UCSD-AML1 (cell line): Measurements from ENCODE around the gene COL16A1.
A peak's percentile ranks its signal among the peaks of the same experiment; 100 is the strongest.
"Not testable (repeated sequence)": the region's sequence is repeated elsewhere in the genome, so short reads cannot be mapped to it uniquely, and the experiment has no call there.

Experiments used
- DNase-seq: peaks from one replicate; lab custom pipeline; 2025; ENCODE audit not compliant: unreplicated experiment; lab: John Stamatoyannopoulos, UW

Gene COL16A1

DNA sequence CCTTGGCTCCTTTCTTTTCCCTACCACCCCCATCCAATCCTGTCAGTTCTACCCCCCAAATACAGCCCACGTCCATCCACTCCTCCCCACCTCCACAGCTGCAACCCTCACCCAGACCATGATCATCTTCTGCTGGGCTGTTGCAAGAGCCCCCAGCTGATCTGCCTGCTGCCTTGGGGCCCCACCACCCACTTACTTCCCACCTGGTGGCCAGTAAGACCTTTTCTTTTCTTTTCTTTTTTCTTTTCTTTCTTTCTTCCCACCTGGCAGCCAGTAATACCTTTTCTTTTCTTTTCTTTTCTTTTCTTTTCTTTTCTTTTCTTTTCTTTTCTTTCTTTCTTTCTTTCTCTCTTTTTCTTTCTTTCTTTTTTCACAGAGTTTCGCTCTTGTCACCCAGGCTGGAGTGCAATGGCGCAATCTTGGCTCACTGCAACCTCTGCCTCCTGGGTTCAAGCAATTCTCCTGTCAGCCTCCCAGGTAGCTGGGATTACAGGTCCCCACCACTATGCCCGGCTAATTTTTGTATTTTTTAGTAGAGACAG is 3.3 kb upstream of the COL16A1 start:
- not testable (repeated sequence) for DNase-seq

DNA sequence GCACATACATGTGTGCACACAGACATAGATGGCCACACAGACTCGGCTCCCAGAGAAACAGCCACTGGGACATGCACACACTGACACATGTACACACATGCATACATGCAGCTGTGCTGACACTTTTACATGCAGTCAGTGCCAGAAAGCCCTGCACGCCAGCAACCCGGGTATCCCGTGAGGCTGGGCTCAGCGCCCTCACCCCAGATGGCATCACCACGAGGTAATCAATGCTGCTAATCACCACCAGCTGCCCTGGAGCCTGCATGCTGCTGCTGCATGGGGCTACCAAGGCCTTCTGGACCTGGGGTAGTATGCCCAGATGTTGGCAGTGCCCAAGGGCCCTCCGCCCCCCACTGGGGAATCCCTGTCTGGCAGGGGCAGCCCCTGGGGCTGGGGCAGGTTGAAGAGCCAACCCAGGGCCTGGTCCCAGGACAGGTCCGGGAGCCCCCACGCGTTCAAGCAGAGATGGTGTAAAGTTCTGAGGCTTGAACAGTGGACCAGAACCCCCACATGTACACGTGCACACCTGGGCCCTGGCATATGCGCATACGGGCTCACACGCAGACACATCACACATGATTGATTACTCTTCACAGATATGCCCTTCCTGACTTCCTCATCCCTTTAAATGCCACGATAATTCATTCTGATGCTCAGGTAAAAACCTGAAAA is 2.7 kb upstream of the COL16A1 start:
- no peak for DNase-seq

DNA sequence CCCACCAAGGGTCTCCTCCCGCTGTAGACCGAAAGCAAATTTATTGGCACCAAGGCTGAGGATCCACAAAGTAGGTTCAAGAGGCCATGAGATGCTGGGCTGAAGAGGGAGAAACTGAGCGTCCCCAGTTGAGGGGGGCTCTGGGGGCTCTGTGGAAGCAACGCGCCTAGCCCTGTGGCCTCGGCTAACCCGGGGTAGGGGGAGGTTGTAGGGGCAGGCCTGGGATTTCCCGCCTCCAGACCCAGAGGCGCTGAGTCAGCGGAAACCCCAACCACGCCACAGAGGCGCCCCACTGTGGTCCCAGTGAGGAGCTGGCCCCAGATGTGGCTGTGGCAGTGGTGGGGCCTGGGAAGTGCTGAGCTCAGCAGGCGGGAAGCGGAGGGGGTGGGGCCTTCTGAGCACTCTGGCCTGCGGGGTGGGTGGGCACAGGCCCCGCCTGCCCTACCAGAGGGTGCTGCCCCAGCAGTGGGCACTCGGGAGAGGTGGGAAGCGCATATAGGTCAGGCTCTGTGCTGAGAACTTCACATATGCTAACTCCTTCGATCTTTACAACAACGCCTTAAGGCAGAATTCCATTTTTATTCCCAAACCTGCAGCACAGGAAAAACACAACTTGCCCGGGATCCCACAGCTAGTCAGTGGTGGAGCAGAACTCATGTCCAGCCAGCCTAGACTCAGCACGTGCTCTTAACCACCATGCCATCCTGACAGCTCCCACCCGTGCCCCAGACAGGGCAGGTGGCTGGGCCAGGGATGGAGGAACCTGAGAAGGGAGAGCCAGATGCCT is 1.5 kb upstream of the COL16A1 start:
- DNase-seq: peak; percentile 69

DNA sequence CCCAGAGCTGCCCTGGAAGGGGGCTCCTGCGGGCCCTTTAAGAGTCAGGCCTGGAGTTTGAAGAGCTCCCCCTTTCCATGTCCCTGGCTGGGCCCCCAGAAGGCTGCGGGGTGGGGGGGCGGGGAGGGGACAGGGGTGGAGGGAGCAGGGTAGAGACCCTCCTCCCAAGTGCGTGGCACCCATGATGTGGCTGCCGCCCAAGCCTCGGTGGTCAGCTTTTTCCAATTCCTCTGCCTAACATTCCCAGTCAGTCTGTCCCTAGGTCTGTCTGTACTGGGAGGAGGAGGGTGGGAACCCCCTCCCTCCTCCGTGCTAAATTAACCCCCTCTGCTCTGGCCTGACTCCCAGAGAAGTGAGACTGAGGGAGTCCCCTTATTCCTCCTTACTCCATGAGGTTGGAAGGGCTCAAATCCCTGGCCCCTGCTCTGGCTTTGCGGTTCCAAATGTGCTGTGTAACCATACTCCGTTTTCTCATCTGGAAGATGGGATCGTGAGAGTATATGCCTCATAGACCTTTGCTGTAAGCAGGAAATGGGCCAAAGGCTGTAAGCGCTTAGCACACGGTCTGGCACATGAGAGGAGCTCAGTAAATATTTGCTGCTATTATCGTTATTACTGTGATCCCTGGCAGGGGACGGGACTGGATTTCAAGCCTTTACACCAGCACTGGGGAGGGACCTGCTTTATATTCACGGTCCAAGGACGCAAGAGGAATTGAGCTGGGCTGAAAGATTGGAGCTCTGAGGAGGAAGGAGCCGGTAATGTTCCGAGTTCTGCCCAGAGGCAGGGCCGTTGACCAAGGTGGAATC is 658 bp upstream of the COL16A1 start:
- DNase-seq: no peak

DNA sequence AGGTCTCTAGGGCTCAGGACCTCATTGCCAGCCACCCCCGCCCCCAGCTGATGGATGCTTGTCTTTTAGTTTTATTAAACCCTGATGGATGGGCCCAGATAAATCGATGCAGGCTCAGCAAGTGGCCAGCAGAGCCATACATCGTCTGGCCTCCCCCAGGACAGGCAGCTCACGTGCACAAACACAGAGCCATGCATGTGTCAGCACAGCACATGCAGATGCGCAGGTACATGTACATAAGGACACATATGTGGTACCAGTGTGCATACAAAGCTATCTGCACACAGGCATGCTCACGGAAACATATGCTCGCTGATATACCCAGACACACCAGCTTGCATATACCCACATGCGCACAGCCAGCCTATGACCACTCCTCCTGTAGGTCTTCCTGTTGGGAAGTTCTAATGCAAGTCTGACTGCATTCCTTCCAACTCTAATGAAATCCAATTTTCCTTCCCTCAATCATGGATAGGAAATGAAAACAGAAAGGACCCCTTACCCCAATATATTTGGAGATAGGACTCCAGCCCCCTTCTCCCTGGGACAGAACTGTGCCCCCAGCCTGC is 897 bp downstream of the COL16A1 start:
- DNase-seq: no peak

DNA sequence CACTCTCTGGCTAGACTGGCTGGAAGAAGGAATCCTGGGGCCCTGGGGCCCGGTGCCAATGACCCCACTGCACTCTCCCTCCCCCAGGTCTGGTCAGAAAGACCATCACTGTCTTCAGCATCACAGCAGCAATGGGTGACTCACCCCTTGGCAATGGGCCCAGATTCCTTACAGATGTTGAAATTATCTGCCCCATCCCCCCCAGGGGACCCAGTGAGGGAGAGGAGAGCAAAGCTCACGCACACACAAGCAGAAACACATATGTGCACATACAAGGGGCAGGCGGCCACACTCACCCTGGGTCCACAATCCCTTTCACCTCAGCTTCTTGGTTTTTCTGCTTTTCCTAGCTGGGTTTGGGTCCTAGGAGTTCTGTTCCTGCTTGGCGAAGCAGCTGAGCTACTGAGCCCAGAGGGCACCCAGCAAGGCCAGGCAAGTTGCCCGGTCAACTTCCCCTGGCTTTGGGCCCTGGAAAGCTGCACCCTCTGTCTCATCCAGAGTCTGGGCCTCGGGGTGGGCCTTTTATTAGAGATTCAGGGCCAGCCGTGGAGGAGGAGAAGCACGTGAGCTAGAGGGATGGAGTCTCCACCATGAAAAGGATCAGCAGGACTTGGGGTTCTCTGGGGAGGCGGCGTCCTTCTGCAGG is 2.6 kb downstream of the COL16A1 start:
- DNase-seq: no peak

DNA sequence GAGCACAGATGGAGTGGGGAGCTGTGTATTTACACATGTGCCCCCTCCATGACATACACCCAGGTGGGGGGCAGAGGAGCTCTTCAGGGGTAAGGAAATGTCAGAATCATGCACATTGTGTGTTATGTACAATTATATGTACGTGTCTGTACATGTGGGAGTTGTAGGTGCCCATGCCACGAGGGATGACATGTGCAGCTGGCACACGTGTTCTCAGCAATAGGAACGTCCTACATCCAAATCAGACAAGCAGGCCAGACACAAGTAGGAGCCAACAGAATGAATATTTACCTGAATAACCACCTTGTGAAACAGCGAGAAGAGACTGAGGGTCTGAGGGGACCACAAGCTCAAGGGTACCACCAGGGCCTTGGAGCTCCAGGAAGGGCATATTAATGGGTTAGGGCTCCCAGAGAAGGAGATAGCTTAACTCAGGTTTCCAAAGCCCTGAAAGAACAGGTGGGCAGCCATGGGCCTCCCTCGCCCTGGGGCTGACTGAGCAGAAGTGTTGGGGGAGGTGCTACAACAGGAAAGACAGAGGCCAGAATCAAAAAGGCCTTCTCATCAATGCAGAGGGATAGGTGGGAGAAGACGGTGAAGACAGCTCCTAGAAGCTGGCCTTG is 3.2 kb downstream of the COL16A1 start:
- DNase-seq: no peak

DNA sequence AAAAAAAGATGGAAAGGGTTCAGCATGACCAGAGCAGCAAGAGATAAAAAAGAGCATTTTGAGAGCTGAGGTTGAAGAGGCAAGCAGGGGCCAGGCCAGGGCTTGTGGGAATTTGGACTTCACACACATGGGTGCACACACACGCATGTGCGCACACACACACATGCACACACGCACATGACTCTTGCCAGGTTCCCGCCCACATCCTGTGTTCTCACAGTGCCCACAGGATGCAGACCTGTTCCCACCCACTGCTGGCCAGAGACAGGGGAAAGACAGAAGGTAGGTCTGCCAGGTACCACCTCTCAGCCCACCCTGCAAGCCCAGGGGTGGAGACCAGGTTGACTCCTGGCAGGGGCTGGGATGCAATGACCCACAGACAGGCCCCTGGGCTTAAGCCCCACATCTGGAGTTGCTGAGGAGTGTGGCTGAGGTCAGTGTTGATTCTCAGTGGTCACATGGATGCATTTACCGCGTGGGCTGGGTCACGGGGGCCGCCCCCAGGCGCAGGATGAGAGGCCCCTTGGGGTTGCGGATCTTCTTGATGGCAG is 4.4 kb downstream of the COL16A1 start:
- DNase-seq: peak; percentile 14

DNA sequence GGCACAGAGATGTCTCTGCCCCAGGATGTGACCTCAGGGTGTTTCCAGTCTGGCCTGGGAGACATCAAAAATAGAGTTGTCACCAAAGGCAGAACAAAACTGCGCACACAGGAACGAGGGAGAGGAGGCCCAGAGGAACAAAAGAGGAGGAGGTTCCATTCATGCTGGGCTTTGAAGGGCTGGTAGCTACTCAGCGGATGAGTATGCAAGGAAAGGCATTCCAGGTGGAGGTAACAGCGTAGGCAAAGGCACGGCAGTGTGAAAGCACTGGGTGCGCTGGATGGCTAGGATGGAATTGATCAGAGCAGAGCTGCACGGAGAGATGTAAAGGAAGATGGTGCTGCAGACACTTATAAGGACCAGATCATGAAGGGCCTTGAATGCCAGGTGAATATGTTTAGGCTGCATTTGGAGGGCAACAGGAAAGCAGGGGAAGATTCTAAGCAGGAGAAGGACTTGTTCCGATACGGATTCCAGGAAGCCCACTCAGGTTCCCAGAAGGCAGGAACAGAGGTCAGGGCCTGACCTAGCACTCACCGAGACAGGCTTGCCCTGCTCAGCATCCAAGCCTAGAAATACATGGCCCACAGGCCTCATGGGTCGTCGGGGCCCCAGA is 6.3 kb downstream of the COL16A1 start:
- DNase-seq: no peak

DNA sequence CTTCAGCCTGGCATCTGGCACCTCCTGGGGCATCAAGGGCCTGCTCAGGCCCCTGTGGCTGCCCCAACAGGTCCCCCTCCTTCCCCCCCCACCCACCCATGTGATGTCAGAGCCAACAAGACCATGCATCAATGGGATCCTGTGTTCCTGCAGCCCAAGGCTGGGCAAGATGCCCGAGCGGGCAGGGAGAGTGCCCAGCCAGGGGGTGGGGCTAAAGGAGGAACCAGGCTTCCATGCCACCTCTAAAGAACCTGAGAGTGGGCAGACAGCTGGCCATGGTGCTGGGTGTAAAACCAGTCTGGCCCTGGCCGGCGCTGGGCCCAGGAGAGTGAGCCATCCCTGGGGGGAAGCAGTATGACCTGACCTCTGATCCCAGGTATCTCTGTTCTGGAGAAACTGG is 7.6 kb downstream of the COL16A1 start:
- DNase-seq: no peak

DNA sequence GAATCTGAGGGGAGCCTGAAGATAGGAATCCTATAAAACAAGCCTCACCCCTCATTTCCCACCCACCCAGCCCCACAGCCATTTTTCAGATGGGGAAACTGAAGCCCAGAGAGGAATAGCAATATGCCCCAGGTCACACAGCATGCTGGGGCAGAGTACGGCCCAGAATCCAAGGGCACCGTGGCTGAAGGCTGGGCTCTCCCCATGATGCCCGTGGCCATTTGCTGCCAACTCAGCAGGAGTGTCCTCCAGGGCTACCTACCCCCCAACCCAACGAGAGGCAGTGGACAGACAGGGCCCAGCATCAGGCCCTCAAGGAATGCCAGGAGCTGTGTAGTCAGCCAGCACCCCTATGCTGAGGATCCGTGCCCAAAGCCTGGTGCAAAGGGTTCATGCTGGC is 8.5 kb downstream of the COL16A1 start:
- DNase-seq: no peak

DNA sequence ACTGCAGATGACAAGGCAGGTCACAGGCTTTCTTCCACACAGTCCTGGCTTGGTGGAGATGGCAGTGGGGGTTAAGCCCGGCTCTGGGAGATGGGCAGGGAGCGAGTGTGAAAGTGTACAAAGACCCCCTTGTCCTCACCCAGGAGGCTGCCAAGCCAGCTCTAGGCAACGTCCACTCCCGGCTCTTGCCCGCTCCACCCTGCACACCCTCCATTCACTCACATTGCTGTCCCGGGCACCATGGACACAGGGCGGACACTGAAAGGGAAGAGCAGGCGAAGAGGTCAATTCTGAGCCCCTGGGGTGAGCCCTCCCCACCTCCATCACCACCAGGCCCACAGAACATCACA is 8.9 kb downstream of the COL16A1 start:
- no peak for DNase-seq

DNA sequence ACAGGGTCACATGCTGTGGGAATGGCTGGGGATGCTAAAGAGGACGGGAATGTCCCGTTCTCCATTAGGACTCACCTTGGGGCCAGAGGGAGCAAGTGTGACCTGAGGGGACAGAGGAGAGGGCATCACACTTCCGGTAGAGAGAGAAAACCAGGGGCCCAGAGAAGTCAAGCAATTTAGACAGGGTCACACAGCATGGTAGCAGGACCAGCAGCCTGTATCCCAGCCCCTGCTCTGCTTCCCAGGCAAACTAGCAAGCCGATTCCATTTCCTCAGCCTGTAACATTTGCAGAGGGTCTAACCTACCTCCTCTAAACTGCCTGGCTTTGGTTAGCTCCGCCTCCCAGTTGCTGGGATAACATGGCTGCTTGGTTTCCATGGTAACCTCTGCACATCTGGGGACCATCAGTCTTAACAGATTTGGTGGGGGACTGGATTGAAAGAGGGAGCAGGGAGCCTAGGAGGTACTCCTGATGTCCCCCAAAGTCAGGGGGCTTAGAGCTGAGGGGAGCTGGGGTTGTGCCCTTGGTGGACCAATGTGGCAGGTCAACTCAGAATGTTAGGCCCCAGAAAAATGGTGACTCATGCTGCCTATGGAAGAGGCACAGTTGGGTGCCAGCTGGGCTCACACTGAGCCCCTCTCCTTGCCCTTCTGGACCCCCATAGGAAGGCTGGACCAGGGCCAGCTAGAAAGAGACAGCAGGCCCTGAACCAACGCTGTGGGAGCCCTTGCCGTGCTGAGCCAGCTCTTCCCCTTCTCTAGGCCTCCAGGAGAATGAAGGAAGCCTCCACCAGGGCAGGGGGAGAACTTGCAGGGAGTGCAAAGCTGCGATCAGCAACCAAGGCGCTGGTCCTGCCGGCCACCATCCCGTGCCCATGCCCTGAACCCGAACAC is 9.5 kb downstream of the COL16A1 start:
- no peak for DNase-seq

DNA sequence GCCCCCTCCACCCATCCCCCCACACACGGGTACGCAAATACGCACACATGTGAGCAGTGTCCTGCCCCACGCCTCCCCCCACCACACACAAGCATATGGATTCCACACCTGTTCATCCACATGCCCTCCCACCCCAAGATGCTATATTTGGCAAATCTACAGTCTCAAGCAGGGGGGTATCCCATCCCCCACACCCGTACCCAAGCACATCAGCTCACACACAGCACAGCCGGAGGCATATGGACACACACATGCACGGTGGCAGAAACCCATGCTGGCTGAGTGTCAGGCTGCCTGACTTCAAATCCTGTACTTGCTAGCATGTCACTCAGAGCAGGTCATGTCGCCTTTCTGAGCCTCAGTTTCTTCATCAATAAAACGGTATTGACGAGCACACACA is 10.6 kb downstream of the COL16A1 start:
- no peak for DNase-seq

DNA sequence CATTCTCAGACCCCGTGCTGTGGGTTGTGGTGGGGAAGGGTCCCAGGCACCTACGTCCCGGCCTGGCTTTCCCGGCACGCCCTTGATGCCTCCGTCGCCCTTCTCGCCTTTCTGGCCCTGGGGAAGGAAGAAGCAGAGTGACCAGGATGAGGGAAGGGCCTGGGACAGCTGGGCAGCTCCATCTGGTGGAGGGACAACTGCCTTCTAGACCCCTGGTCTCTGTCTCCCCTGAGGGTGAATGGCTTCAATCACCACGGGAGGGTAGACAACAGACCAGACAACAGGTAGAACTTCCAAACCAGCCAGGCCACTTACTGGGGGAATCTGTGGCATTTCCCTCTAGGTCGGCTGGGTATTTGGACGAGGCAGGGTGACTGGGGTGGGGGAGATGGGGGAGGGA is 11.9 kb downstream of the COL16A1 start:
- DNase-seq: no peak

DNA sequence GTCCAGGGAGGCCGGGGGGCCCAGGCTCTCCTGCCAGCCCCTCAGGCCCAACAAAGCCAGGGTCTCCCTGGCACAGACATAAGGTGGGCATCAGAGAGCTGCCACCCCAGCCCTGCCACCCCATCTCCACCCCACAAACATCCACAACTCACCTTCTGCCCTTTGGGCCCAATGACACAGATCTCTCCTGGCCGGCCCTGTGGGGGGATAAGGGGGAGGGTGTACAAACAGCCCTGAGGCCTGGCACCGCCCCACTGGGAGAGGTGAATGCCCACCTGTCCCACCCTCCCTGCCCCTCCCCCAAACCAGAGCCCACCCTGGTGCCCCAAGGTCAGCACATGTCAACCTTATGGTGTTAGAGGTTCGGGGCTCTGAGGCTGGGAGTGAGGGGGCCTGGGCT is 12.4 kb downstream of the COL16A1 start:
- no peak for DNase-seq

DNA sequence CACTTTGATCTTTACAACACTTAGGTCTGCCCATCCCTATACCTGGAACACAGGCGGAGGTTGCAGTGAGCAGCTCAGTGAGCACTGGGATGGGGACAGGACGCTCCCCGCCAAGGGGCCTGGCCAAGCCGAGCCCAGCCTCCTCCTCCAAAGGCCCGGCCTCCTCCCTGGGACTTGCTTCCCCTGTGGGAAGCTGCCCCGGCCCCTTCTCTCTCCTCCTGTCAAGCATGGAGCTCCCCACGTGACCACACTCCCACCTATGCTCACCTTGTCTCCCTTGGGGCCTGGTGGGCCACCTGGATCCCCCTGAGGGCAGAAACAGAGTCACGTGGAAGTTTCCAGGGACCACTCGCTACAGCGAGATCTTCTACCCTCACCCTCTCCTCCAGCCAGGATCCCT is 12.9 kb downstream of the COL16A1 start:
- DNase-seq: no peak

DNA sequence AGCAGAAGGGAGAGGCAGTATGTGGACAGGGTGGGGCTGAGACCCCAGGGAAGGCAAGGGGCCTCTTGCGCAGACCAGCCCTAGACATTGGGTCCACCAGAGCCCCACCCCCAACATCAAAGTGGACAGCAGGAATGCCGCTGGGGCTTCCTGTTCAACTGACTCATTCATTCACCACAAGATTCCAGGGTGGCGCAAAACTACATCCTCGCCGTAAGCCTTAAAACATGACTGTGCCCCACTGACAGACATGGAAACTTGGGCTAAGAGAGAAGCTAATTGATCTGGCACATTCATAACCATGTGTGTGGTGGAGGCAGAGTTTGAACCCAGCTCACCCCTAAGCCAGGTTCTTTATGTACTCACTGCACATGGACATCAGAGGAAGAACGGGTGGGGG is 14.0 kb downstream of the COL16A1 start:
- peak; percentile 28 for DNase-seq

DNA sequence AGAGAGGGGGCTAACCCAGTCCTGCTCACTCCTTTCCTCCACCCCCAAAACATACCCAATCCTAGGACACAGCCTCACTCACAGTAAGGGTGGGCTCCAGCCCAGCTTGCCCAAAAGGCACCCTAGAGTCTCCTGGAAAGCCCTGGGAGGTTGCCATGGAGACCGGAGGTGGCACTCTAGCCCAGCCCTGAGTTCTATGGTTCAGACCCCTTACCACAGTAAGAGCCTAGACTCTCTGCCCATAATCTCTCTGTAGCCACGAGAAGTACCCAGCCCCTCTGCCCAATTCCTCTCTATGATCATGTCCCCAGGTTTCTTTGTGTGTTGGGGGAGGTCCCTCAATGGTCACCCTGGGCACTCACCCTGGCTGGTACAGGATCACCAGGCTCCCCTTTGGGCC is 14.4 kb downstream of the COL16A1 start:
- no peak for DNase-seq
